ENCODE results near the gene PTH1R. TPM values are rescaled to one million over a fixed set of nuclear protein-coding genes. Genes with fewer than 3 reads are reported as not detected.

Gene PTH1R
- total RNA-seq, 1 donor from 2014 or later: 15.4 TPM

GRCh38 chr3:46914849-46915248 is 37.3 kb downstream of the PTH1R start:
- Mint-ChIP-seq H3K4me1 (ENCODE audit: unreplicated experiment) (peaks cover 10% of the 10 kb centered on the region), H3K27ac (ENCODE audit: unreplicated experiment) (no peak overlapping the region), H3K4me3 (ENCODE audit: unreplicated experiment) (no peak overlapping the region), H3K9me3 (ENCODE audit: unreplicated experiment) (peaks cover 6% of the 10 kb centered on the region), H3K36me3 (ENCODE audit: unreplicated experiment) (peaks cover 35% of the 10 kb centered on the region), H3K27me3 (ENCODE audit: unreplicated experiment) (no peaks in the 10 kb centered on the region)
- TF ChIP-seq CTCF (IDR thresholded peaks at IDR 0.05): no peak
- no peak for DNase-seq (ENCODE audit: extremely low spot score, unreplicated experiment)

- Mint-ChIP-seq H3K4me1 (ENCODE audit: unreplicated experiment) (peaks cover 10% of the 10 kb centered on the region), H3K27me3 (ENCODE audit: unreplicated experiment) (no peaks in the 10 kb centered on the region)
- no peak for DNase-seq (ENCODE audit: extremely low spot score, unreplicated experiment)
Observed at GRCh38 chr3:46915297-46915822, 37.8 kb downstream of the PTH1R start.

GRCh38 chr3:46916278-46916677 is 38.8 kb downstream of the PTH1R start:
- no peak for DNase-seq (ENCODE audit: extremely low spot score, unreplicated experiment)
- H3K4me3 Mint-ChIP-seq (ENCODE audit: unreplicated experiment): no peak overlapping the region
- peak overlapping the region; percentile 48 for H3K27ac Mint-ChIP-seq (ENCODE audit: unreplicated experiment)
- H3K36me3 Mint-ChIP-seq (ENCODE audit: unreplicated experiment): peaks cover 47% of the 10 kb centered on the region
- H3K4me1 Mint-ChIP-seq (ENCODE audit: unreplicated experiment): peaks cover 10% of the 10 kb centered on the region
- no peaks in the 10 kb centered on the region for H3K27me3 Mint-ChIP-seq (ENCODE audit: unreplicated experiment)
- no peak for TF ChIP-seq CTCF (IDR thresholded peaks at IDR 0.05)
- peaks cover 6% of the 10 kb centered on the region for H3K9me3 Mint-ChIP-seq (ENCODE audit: unreplicated experiment)

More at GRCh38 chr3:46915297-46915822, 37.8 kb downstream of the PTH1R start:
- TF ChIP-seq CTCF (IDR thresholded peaks at IDR 0.05): no peak
- Mint-ChIP-seq H3K36me3 (ENCODE audit: unreplicated experiment) (peaks cover 40% of the 10 kb centered on the region), H3K4me3 (ENCODE audit: unreplicated experiment) (no peak overlapping the region), H3K9me3 (ENCODE audit: unreplicated experiment) (peaks cover 6% of the 10 kb centered on the region), H3K27ac (ENCODE audit: unreplicated experiment) (no peak overlapping the region)

GRCh38 chr3:46916799-46917198 is 39.3 kb downstream of the PTH1R start:
- Mint-ChIP-seq H3K9me3 (ENCODE audit: unreplicated experiment) (peaks cover 6% of the 10 kb centered on the region), H3K27ac (ENCODE audit: unreplicated experiment) (no peak overlapping the region), H3K4me1 (ENCODE audit: unreplicated experiment) (peaks cover 10% of the 10 kb centered on the region), H3K27me3 (ENCODE audit: unreplicated experiment) (no peaks in the 10 kb centered on the region), H3K4me3 (ENCODE audit: unreplicated experiment) (no peak overlapping the region), H3K36me3 (ENCODE audit: unreplicated experiment) (peaks cover 50% of the 10 kb centered on the region)
- DNase-seq (ENCODE audit: extremely low spot score, unreplicated experiment): no peak
- TF ChIP-seq CTCF (IDR thresholded peaks at IDR 0.05): no peak

- no peak for DNase-seq (ENCODE audit: extremely low spot score, unreplicated experiment)
- Mint-ChIP-seq H3K4me3 (ENCODE audit: unreplicated experiment) (no peak overlapping the region), H3K27me3 (ENCODE audit: unreplicated experiment) (no peaks in the 10 kb centered on the region), H3K9me3 (ENCODE audit: unreplicated experiment) (peaks cover 6% of the 10 kb centered on the region), H3K4me1 (ENCODE audit: unreplicated experiment) (peaks cover 10% of the 10 kb centered on the region), H3K36me3 (ENCODE audit: unreplicated experiment) (peaks cover 50% of the 10 kb centered on the region), H3K27ac (ENCODE audit: unreplicated experiment) (no peak overlapping the region)
- TF ChIP-seq CTCF (IDR thresholded peaks at IDR 0.05): no peak
Observed at GRCh38 chr3:46917257-46917656, 39.7 kb downstream of the PTH1R start.

All from osteocyte (in vitro differentiated cells).